ENCODE results near the gene EP400.

Gene EP400

GRCh38 chr12:132061197-132061596, 111.5 kb downstream of the EP400 start:
- TF ChIP-seq ZFX (IDR thresholded peaks at IDR 0.05) (no peak), CTCF (conservative IDR thresholded peaks at IDR 0.05) (no peak)
- H3K27ac ChIP-seq = no peak overlapping the region

- H3K27ac ChIP-seq = no peak overlapping the region
- TF ChIP-seq CTCF (conservative IDR thresholded peaks at IDR 0.05) (no peak), ZFX (IDR thresholded peaks at IDR 0.05) (no peak)
These were observed 112.1 kb downstream of the EP400 start for GRCh38 chr12:132061641-132062430.

- TF ChIP-seq ZFX (IDR thresholded peaks at IDR 0.05) (no peak), CTCF (conservative IDR thresholded peaks at IDR 0.05) (no peak)
- H3K27ac ChIP-seq = no peak overlapping the region
These were observed 112.7 kb downstream of the EP400 start for GRCh38 chr12:132062481-132062880.

- H3K27ac ChIP-seq = no peak overlapping the region
- TF ChIP-seq ZFX (IDR thresholded peaks at IDR 0.05) = no peak
- no peak for TF ChIP-seq CTCF (conservative IDR thresholded peaks at IDR 0.05)
These were observed 113.7 kb downstream of the EP400 start for GRCh38 chr12:132063491-132063890.

- no peak overlapping the region for H3K27ac ChIP-seq
- TF ChIP-seq CTCF (conservative IDR thresholded peaks at IDR 0.05) = no peak
- no peak for TF ChIP-seq ZFX (IDR thresholded peaks at IDR 0.05)
These were observed 114.9 kb downstream of the EP400 start for GRCh38 chr12:132064631-132065030.

GRCh38 chr12:132065203-132065602, 115.5 kb downstream of the EP400 start:
- TF ChIP-seq ZFX (IDR thresholded peaks at IDR 0.05) (no peak), CTCF (conservative IDR thresholded peaks at IDR 0.05) (no peak)
- H3K27ac ChIP-seq = no peak overlapping the region

GRCh38 chr12:132065609-132066344, 116.0 kb downstream of the EP400 start:
- TF ChIP-seq ZFX (IDR thresholded peaks at IDR 0.05) (no peak), CTCF (conservative IDR thresholded peaks at IDR 0.05) (no peak)
- no peak overlapping the region for H3K27ac ChIP-seq
